Measurements from ENCODE around the gene ABLIM1. TPM values are rescaled to one million over a fixed set of nuclear protein-coding genes. Genes with fewer than 3 reads are reported as not detected.

Gene ABLIM1
- total RNA-seq, 2 experiments from 2014 or later = 62.3 to 64.1 TPM

GRCh38 chr10:114678336-114678735, 20.3 kb upstream of the ABLIM1 start:
- no peaks in the 10 kb centered on the region for H3K36me3 Mint-ChIP-seq (ENCODE audit: low read depth)
- ChIA-PET CTCF (no interaction called here), POLR2A (no interaction called here)
- H3K4me1 Mint-ChIP-seq (ENCODE audit: low read depth) = no peaks in the 10 kb centered on the region
- no peak overlapping the region for H3K4me3 Mint-ChIP-seq
- peaks cover 4% of the 10 kb centered on the region for H3K27me3 Mint-ChIP-seq (ENCODE audit: low read depth)
- H3K27ac Mint-ChIP-seq = no peak overlapping the region
- no peak for ATAC-seq
- H3K9me3 Mint-ChIP-seq (ENCODE audit: insufficient read depth) = no peaks in the 10 kb centered on the region
- no peak for DNase-seq

- no peaks in the 10 kb centered on the region for H3K9me3 Mint-ChIP-seq (ENCODE audit: insufficient read depth)
- no peak for ATAC-seq
- DNase-seq = no peak
- H3K4me3 Mint-ChIP-seq = no peak overlapping the region
- ChIA-PET CTCF (no interaction called here), POLR2A (no interaction called here)
- no peak overlapping the region for H3K27ac Mint-ChIP-seq
- H3K4me1 Mint-ChIP-seq (ENCODE audit: low read depth) = no peaks in the 10 kb centered on the region
- no peaks in the 10 kb centered on the region for H3K36me3 Mint-ChIP-seq (ENCODE audit: low read depth)
- peaks cover 16% of the 10 kb centered on the region for H3K27me3 Mint-ChIP-seq (ENCODE audit: low read depth)
These were observed 16.3 kb upstream of the ABLIM1 start for GRCh38 chr10:114674346-114674745.

GRCh38 chr10:114669648-114670047, 11.6 kb upstream of the ABLIM1 start:
- ChIA-PET CTCF (interaction anchor here (1.1 kb wide), 1 partner anchor 107 kb away, joined by 3 read pairs; no protein-coding TSS in a partner anchor), POLR2A (no interaction called here)

GRCh38 chr10:114668375-114669080, 10.5 kb upstream of the ABLIM1 start:
- CTCF ChIA-PET = interaction anchor here (1.1 kb wide), 1 partner anchor 106 kb away, joined by 3 read pairs; no protein-coding TSS in a partner anchor

More at GRCh38 chr10:114669648-114670047, 11.6 kb upstream of the ABLIM1 start:
- no peak overlapping the region for H3K27ac Mint-ChIP-seq
- no peak overlapping the region for H3K4me3 Mint-ChIP-seq
- no peak for DNase-seq
- no peaks in the 10 kb centered on the region for H3K36me3 Mint-ChIP-seq (ENCODE audit: low read depth)
- no peak for ATAC-seq
- H3K4me1 Mint-ChIP-seq (ENCODE audit: low read depth) = no peaks in the 10 kb centered on the region
- H3K27me3 Mint-ChIP-seq (ENCODE audit: low read depth) = peaks cover 29% of the 10 kb centered on the region
- no peaks in the 10 kb centered on the region for H3K9me3 Mint-ChIP-seq (ENCODE audit: insufficient read depth)

GRCh38 chr10:114665873-114666272, 7.8 kb upstream of the ABLIM1 start:
- CTCF ChIA-PET = no interaction called here
- DNase-seq (no peak), ATAC-seq (no peak)
- H3K9me3 Mint-ChIP-seq (ENCODE audit: insufficient read depth) = no peaks in the 10 kb centered on the region
- no peaks in the 10 kb centered on the region for H3K4me1 Mint-ChIP-seq (ENCODE audit: low read depth)
- POLR2A ChIA-PET = no interaction called here
- peaks cover 29% of the 10 kb centered on the region for H3K27me3 Mint-ChIP-seq (ENCODE audit: low read depth)
- no peak overlapping the region for H3K4me3 Mint-ChIP-seq
- no peaks in the 10 kb centered on the region for H3K36me3 Mint-ChIP-seq (ENCODE audit: low read depth)
- H3K27ac Mint-ChIP-seq = no peak overlapping the region

More at GRCh38 chr10:114668375-114669080, 10.5 kb upstream of the ABLIM1 start:
- ATAC-seq = no peak
- no peak overlapping the region for H3K4me3 Mint-ChIP-seq
- H3K9me3 Mint-ChIP-seq (ENCODE audit: insufficient read depth) = no peaks in the 10 kb centered on the region
- H3K27me3 Mint-ChIP-seq (ENCODE audit: low read depth) = peaks cover 29% of the 10 kb centered on the region
- no peaks in the 10 kb centered on the region for H3K4me1 Mint-ChIP-seq (ENCODE audit: low read depth)
- POLR2A ChIA-PET = no interaction called here
- no peaks in the 10 kb centered on the region for H3K36me3 Mint-ChIP-seq (ENCODE audit: low read depth)
- DNase-seq = no peak
- H3K27ac Mint-ChIP-seq = no peak overlapping the region

- peaks cover 27% of the 10 kb centered on the region for H3K27me3 Mint-ChIP-seq (ENCODE audit: low read depth)
- DNase-seq (no peak), ATAC-seq (no peak)
- H3K27ac Mint-ChIP-seq = no peak overlapping the region
- H3K4me3 Mint-ChIP-seq = no peak overlapping the region
- H3K9me3 Mint-ChIP-seq (ENCODE audit: insufficient read depth) = no peaks in the 10 kb centered on the region
- ChIA-PET CTCF (no interaction called here), POLR2A (no interaction called here)
- H3K4me1 Mint-ChIP-seq (ENCODE audit: low read depth) = no peaks in the 10 kb centered on the region
- no peaks in the 10 kb centered on the region for H3K36me3 Mint-ChIP-seq (ENCODE audit: low read depth)
These were observed 7.3 kb upstream of the ABLIM1 start for GRCh38 chr10:114665406-114665805.

GRCh38 chr10:114664127-114664526, 6.1 kb upstream of the ABLIM1 start:
- no peak for ATAC-seq
- no peak for DNase-seq
- Mint-ChIP-seq H3K4me1 (ENCODE audit: low read depth) (no peaks in the 10 kb centered on the region), H3K36me3 (ENCODE audit: low read depth) (no peaks in the 10 kb centered on the region), H3K27ac (no peak overlapping the region), H3K4me3 (no peak overlapping the region), H3K9me3 (ENCODE audit: insufficient read depth) (no peaks in the 10 kb centered on the region), H3K27me3 (ENCODE audit: low read depth) (peaks cover 19% of the 10 kb centered on the region)
- CTCF ChIA-PET = no interaction called here
- POLR2A ChIA-PET = no interaction called here

GRCh38 chr10:114663626-114664025, 5.6 kb upstream of the ABLIM1 start:
- Mint-ChIP-seq H3K4me3 (no peak overlapping the region), H3K27ac (no peak overlapping the region), H3K4me1 (ENCODE audit: low read depth) (no peaks in the 10 kb centered on the region), H3K27me3 (ENCODE audit: low read depth) (peaks cover 18% of the 10 kb centered on the region), H3K9me3 (ENCODE audit: insufficient read depth) (no peaks in the 10 kb centered on the region), H3K36me3 (ENCODE audit: low read depth) (no peaks in the 10 kb centered on the region)
- ChIA-PET POLR2A (no interaction called here), CTCF (no interaction called here)
- no peak for ATAC-seq
- no peak for DNase-seq

- H3K27ac Mint-ChIP-seq = no peak overlapping the region
- H3K9me3 Mint-ChIP-seq (ENCODE audit: insufficient read depth) = no peaks in the 10 kb centered on the region
- DNase-seq (no peak), ATAC-seq (no peak)
- H3K36me3 Mint-ChIP-seq (ENCODE audit: low read depth) = no peaks in the 10 kb centered on the region
- H3K27me3 Mint-ChIP-seq (ENCODE audit: low read depth) = peaks cover 14% of the 10 kb centered on the region
- no peaks in the 10 kb centered on the region for H3K4me1 Mint-ChIP-seq (ENCODE audit: low read depth)
- H3K4me3 Mint-ChIP-seq = no peak overlapping the region
- POLR2A ChIA-PET = no interaction called here
- CTCF ChIA-PET = no interaction called here
These were observed 4.7 kb upstream of the ABLIM1 start for GRCh38 chr10:114662646-114663217.

GRCh38 chr10:114661212-114661880, 3.3 kb upstream of the ABLIM1 start:
- H3K4me3 Mint-ChIP-seq = no peak overlapping the region
- no peaks in the 10 kb centered on the region for H3K9me3 Mint-ChIP-seq (ENCODE audit: insufficient read depth)
- no peak for ATAC-seq
- peaks cover 13% of the 10 kb centered on the region for H3K27me3 Mint-ChIP-seq (ENCODE audit: low read depth)
- no peaks in the 10 kb centered on the region for H3K4me1 Mint-ChIP-seq (ENCODE audit: low read depth)
- CTCF ChIA-PET = interaction anchor here (1.1 kb wide), 1 partner anchor 20 kb away, joined by 3 read pairs; no protein-coding TSS in a partner anchor
- no peak for DNase-seq
- POLR2A ChIA-PET = no interaction called here
- no peaks in the 10 kb centered on the region for H3K36me3 Mint-ChIP-seq (ENCODE audit: low read depth)
- no peak overlapping the region for H3K27ac Mint-ChIP-seq

- Mint-ChIP-seq H3K27me3 (ENCODE audit: low read depth) (peaks cover 8% of the 10 kb centered on the region), H3K4me3 (no peak overlapping the region), H3K4me1 (ENCODE audit: low read depth) (peaks cover 14% of the 10 kb centered on the region), H3K36me3 (ENCODE audit: low read depth) (no peaks in the 10 kb centered on the region), H3K9me3 (ENCODE audit: insufficient read depth) (no peaks in the 10 kb centered on the region), H3K27ac (no peak overlapping the region)
- DNase-seq = no peak
- ATAC-seq = no peak
- ChIA-PET POLR2A (no interaction called here), CTCF (interaction anchor here (0.8 kb wide), 1 partner anchor 38 kb away, joined by 4 read pairs; no protein-coding TSS in a partner anchor)
These were observed 2.4 kb downstream of the ABLIM1 start for GRCh38 chr10:114655671-114656070.

GRCh38 chr10:114654822-114655575, 3.1 kb downstream of the ABLIM1 start:
- H3K9me3 Mint-ChIP-seq (ENCODE audit: insufficient read depth) = no peaks in the 10 kb centered on the region
- H3K4me3 Mint-ChIP-seq = no peak overlapping the region
- ATAC-seq (no peak), DNase-seq (no peak)
- peaks cover 8% of the 10 kb centered on the region for H3K27me3 Mint-ChIP-seq (ENCODE audit: low read depth)
- H3K27ac Mint-ChIP-seq = peak overlapping the region; percentile 42
- H3K36me3 Mint-ChIP-seq (ENCODE audit: low read depth) = no peaks in the 10 kb centered on the region
- POLR2A ChIA-PET = no interaction called here
- CTCF ChIA-PET = interaction anchor here (0.8 kb wide), 1 partner anchor 39 kb away, joined by 4 read pairs; no protein-coding TSS in a partner anchor
- peaks cover 14% of the 10 kb centered on the region for H3K4me1 Mint-ChIP-seq (ENCODE audit: low read depth)

Measured in activated CD8-positive, alpha-beta T cell treated with anti-CD3 and anti-CD28 coated beads, Interleukin-2, amount 10 ng/mL, durations not matched to agents 7 days and 5 days (primary cell).